Measurements from ENCODE around the gene CDKN2D. TPM values are rescaled to one million over a fixed set of nuclear protein-coding genes. Genes with fewer than 3 reads are reported as not detected.

The CDKN2D gene
- polyA plus RNA-seq, 1 donor from 2014 or later = 333 TPM

DNA sequence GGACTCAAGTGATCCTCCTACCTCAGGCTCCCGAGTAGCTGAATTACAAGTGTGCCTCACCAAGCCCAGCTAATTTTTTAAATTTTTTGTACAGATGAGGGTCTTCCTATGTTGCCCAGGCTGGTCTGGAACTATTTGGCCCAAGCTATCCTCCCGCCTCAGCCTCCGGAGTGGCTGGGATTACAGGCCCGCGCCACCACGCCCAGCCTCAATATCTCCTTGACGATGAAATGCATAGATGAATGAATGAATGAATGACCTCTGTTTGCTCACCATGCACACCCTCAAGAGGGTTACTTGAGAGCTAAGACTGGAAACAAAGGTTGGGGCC, 33.2 kb upstream of the CDKN2D start:
- Histone ChIP-seq H3K79me2 (replicated peaks; ENCODE audit: insufficient read depth, low read length) (peaks cover 29% of the 10 kb centered on the region), H3K36me3 (ENCODE audit: insufficient read depth, low read length) (no peaks in the 10 kb centered on the region), H2AFZ (ENCODE audit: low read depth, low read length) (peak overlapping the region; percentile 12), H3K27me3 (ENCODE audit: insufficient read depth, low read depth, low read length) (no peaks in the 10 kb centered on the region), H3K4me2 (ENCODE audit: low read length) (no peak overlapping the region), H3K9me3 (ENCODE audit: low read length) (no peaks in the 10 kb centered on the region), H3K4me3 (ENCODE audit: low read length) (peak overlapping the region; percentile 97), H4K20me1 (ENCODE audit: insufficient read depth) (no peaks in the 10 kb centered on the region), H3K27ac (ENCODE audit: low read length) (no peak overlapping the region), H3F3A (ENCODE audit: insufficient read depth, low read length, poor library complexity, severe bottlenecking) (no peaks in the 10 kb centered on the region), H3K9ac (ENCODE audit: low read length) (no peak overlapping the region), H3K9me2 (ENCODE audit: insufficient read depth, low read length) (no peaks in the 10 kb centered on the region)
- TF ChIP-seq TAF1 (IDR thresholded peaks at IDR 0.05; ENCODE audit: low read depth) (no peak), CTCF (IDR thresholded peaks at IDR 0.05; ENCODE audit: poor library complexity, severe bottlenecking) (no peak), MXI1 (conservative IDR thresholded peaks at IDR 0.05; ENCODE audit: poor library complexity, severe bottlenecking) (no peak), REST (IDR thresholded peaks at IDR 0.05; ENCODE audit: borderline replicate concordance) (no peak), POLR2AphosphoS5 (IDR thresholded peaks at IDR 0.05) (no peak), RAD21 (conservative IDR thresholded peaks at IDR 0.05) (no peak), EZH2 (IDR thresholded peaks at IDR 0.05; ENCODE audit: borderline replicate concordance, insufficient read depth, low read length, poor library complexity, severe bottlenecking) (no peak), EP300 (conservative IDR thresholded peaks at IDR 0.05; ENCODE audit: poor library complexity, severe bottlenecking) (no peak), SMC3 (conservative IDR thresholded peaks at IDR 0.05; ENCODE audit: poor library complexity) (no peak)

GRCh38 chr19:10600149-10600548, 31.4 kb upstream of the CDKN2D start:
- H3K4me3 ChIP-seq (ENCODE audit: low read length) = no peak overlapping the region
- H3K36me3 ChIP-seq (ENCODE audit: insufficient read depth, low read length) = no peaks in the 10 kb centered on the region
- H3K27ac ChIP-seq (ENCODE audit: low read length) = no peak overlapping the region
- H3K79me2 ChIP-seq (replicated peaks; ENCODE audit: insufficient read depth, low read length) = peaks cover 21% of the 10 kb centered on the region
- no peak for TF ChIP-seq TAF1 (IDR thresholded peaks at IDR 0.05; ENCODE audit: low read depth)
- TF ChIP-seq EZH2 (IDR thresholded peaks at IDR 0.05; ENCODE audit: borderline replicate concordance, insufficient read depth, low read length, poor library complexity, severe bottlenecking) = no peak
- no peak for TF ChIP-seq MXI1 (conservative IDR thresholded peaks at IDR 0.05; ENCODE audit: poor library complexity, severe bottlenecking)
- no peak for TF ChIP-seq EP300 (conservative IDR thresholded peaks at IDR 0.05; ENCODE audit: poor library complexity, severe bottlenecking)
- no peak for TF ChIP-seq POLR2AphosphoS5 (IDR thresholded peaks at IDR 0.05)
- TF ChIP-seq RAD21 (conservative IDR thresholded peaks at IDR 0.05) = no peak
- TF ChIP-seq SMC3 (conservative IDR thresholded peaks at IDR 0.05; ENCODE audit: poor library complexity) = no peak
- TF ChIP-seq REST (IDR thresholded peaks at IDR 0.05; ENCODE audit: borderline replicate concordance) = no peak
- no peak for TF ChIP-seq CTCF (IDR thresholded peaks at IDR 0.05; ENCODE audit: poor library complexity, severe bottlenecking)
- no peaks in the 10 kb centered on the region for H3K9me3 ChIP-seq (ENCODE audit: low read length)
- no peak overlapping the region for H2AFZ ChIP-seq (ENCODE audit: low read depth, low read length)
- H3K27me3 ChIP-seq (ENCODE audit: insufficient read depth, low read depth, low read length) = no peaks in the 10 kb centered on the region
- H3K9me2 ChIP-seq (ENCODE audit: insufficient read depth, low read length) = no peaks in the 10 kb centered on the region
- no peak overlapping the region for H3K4me2 ChIP-seq (ENCODE audit: low read length)
- H3K9ac ChIP-seq (ENCODE audit: low read length) = no peak overlapping the region
- no peaks in the 10 kb centered on the region for H4K20me1 ChIP-seq (ENCODE audit: insufficient read depth)
- H3F3A ChIP-seq (ENCODE audit: insufficient read depth, low read length, poor library complexity, severe bottlenecking) = no peaks in the 10 kb centered on the region
